Tibial nerve (tissue), 4 donors: ENCODE results near the gene IRF8. TPM values are rescaled to one million over a fixed set of nuclear protein-coding genes. Genes with fewer than 3 reads are reported as not detected.

Experiments used
- DNase-seq, 2 donors: peaks; one replicate each; pipeline ENCODE4 v3.0.0-alpha.2; 2019; ENCODE audit warnings: low spot score in 2 of 2
- H3K27ac ChIP-seq, 4 donors: fragments of 200-600 bp; sonication (generic) in 3 of 4; one replicate each; pipeline ENCODE4 v1.5.1; 2017 to 2019; ENCODE audit warnings: mild to moderate bottlenecking in 1 of 4
- H3K27me3 ChIP-seq, 2 donors: fragments of 200-600 bp; sonication (generic) in 1 of 2; one replicate each; pipeline versions ENCODE4 v1.5.1 to v1.6.0; 2017 to 2019
- H3K36me3 ChIP-seq, 3 donors: fragments of 200-600 bp; sonication (generic); one replicate each; pipeline ENCODE4 v1.5.1; 2018 to 2019
- H3K4me1 ChIP-seq, 4 donors: fragments of 200-600 bp; sonication (generic) in 3 of 4; one replicate each; pipeline ENCODE4 v1.5.1; 2017 to 2019
- H3K4me3 ChIP-seq, 4 donors: fragments of 200-600 bp; sonication (generic) in 3 of 4; one replicate each; pipeline ENCODE4 v1.5.1; 2017 to 2019; ENCODE audit warnings: mild to moderate bottlenecking in 1 of 4, moderate library complexity in 1 of 4
- H3K9me3 ChIP-seq, 4 donors: fragments of 200-600 bp; sonication (generic) in 3 of 4; one replicate each; pipeline ENCODE4 v1.5.1; 2017 to 2019
- EP300 ChIP-seq, 2 donors: sonication (generic); formaldehyde crosslinking; IDR thresholded peaks; one replicate each; pipeline ENCODE4 v1.6.1; 2017; ENCODE audit warnings: antibody characterized with exemption in 2 of 2, mild to moderate bottlenecking in 1 of 2
- POLR2A ChIP-seq, 2 donors: fragments of 450-650 bp; IDR thresholded peaks; one replicate each; pipeline ENCODE4 v1.6.1; 2017; ENCODE audit warnings: antibody characterized with exemption in 2 of 2, mild to moderate bottlenecking in 2 of 2, moderate library complexity in 2 of 2
- WGBS, 2 donors: methylation state at CpG; one replicate each; pipeline ENCODE4 v1.1.5; 2018; 5-methylcytosine and 5-hydroxymethylcytosine counted together
- total RNA-seq, 4 donors: library from RNA; depleted of rRNA; stranded (reverse); fragments of >200 nt; gene quantifications; one replicate each; pipeline ENCODE4 v1.1.0, GENCODE V29; 2016
- TF ChIP-seq, protein P1 (sequence below), 5 experiments: fragments of 200-600 bp in 3 of 5; fragments of 450-650 bp in 2 of 5; sonication (generic) in 3 of 5; IDR thresholded peaks; one replicate each; pipeline ENCODE4 v1.5.1; 2016 to 2019; ENCODE audit warnings: antibody characterized with exemption in 5 of 5, mild to moderate bottlenecking in 3 of 5, moderate library complexity in 2 of 5

Gene IRF8
- total RNA-seq, 4 donors from 2014 or later = 20.5 to 30.3 (median 22.7) TPM

- DNase-seq = no peak
- no peak overlapping the region for H3K4me3 ChIP-seq
- 34 to 39% methylated on average over 2 of the region's 2 CpGs for WGBS, 2 donors
- TF ChIP-seq EP300 (IDR thresholded peaks at IDR 0.05) (no peak), POLR2A (IDR thresholded peaks at IDR 0.05) (no peak)
- TF ChIP-seq, protein P1, sequence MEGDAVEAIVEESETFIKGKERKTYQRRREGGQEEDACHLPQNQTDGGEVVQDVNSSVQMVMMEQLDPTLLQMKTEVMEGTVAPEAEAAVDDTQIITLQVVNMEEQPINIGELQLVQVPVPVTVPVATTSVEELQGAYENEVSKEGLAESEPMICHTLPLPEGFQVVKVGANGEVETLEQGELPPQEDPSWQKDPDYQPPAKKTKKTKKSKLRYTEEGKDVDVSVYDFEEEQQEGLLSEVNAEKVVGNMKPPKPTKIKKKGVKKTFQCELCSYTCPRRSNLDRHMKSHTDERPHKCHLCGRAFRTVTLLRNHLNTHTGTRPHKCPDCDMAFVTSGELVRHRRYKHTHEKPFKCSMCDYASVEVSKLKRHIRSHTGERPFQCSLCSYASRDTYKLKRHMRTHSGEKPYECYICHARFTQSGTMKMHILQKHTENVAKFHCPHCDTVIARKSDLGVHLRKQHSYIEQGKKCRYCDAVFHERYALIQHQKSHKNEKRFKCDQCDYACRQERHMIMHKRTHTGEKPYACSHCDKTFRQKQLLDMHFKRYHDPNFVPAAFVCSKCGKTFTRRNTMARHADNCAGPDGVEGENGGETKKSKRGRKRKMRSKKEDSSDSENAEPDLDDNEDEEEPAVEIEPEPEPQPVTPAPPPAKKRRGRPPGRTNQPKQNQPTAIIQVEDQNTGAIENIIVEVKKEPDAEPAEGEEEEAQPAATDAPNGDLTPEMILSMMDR (IDR thresholded peaks at IDR 0.05) = no peak
- peaks cover 0 to 33% of the 10 kb centered on the region in 2 donors for H3K27me3 ChIP-seq
- no peaks in the 10 kb centered on the region for H3K9me3 ChIP-seq
- no peak overlapping the region for H3K27ac ChIP-seq
- H3K4me1 ChIP-seq = peaks cover 0 to 30% (median 5%) of the 10 kb centered on the region in 4 donors
- H3K36me3 ChIP-seq = no peaks in the 10 kb centered on the region
These were observed 1.6 kb upstream of the IRF8 start for GRCh38 chr16:85897382-85897781.

DNA sequence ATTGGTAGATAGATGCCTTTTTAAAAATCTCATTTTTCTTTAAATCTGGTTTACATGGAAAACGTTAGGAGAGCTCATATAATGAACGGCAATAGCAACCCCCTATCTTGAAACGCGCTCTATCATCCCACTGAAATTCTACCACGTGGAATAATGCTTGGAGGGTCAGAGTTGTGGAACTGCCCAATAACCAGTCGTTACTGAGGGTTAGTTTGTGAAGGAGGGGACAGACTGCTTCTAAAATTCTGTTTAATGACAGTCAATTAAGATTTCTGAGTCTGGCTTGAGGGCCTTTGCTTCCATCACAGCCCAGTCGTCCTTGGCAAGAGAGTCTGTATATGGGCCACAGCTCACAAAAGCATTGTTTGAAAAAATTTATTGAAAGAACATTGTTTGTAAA is 482 bp downstream of the IRF8 start:
- peaks cover 0 to 33% of the 10 kb centered on the region in 2 donors for H3K27me3 ChIP-seq
- peak overlapping the region in 3 of 4 donors; percentile 77 to 83 (median 78) for H3K27ac ChIP-seq
- peak overlapping the region; percentile 38 to 74 (median 55) for H3K4me3 ChIP-seq
- DNase-seq = no peak
- no peaks in the 10 kb centered on the region for H3K9me3 ChIP-seq
- peaks cover 0 to 42% (median 7%) of the 10 kb centered on the region in 4 donors for H3K4me1 ChIP-seq
- WGBS, 2 donors = 14 to 25% methylated on average over 7 of the region's 7 CpGs
- no peaks in the 10 kb centered on the region for H3K36me3 ChIP-seq
- TF ChIP-seq EP300 (IDR thresholded peaks at IDR 0.05) = no peak

GRCh38 chr16:85900027-85900792 is 1.2 kb downstream of the IRF8 start:
- peak overlapping the region in 3 of 4 donors; percentile 77 to 83 (median 78) for H3K27ac ChIP-seq
- H3K36me3 ChIP-seq = peaks cover 0 to 2% (median 0%) of the 10 kb centered on the region in 3 donors
- DNase-seq = no peak
- TF ChIP-seq POLR2A (IDR thresholded peaks at IDR 0.05) (no peak), EP300 (IDR thresholded peaks at IDR 0.05) (no peak)
- TF ChIP-seq, protein P1 (IDR thresholded peaks at IDR 0.05) = no peak
- H3K4me3 ChIP-seq = peak overlapping the region in 2 of 4 donors; percentile 61 to 74
- peaks cover 0 to 42% (median 7%) of the 10 kb centered on the region in 4 donors for H3K4me1 ChIP-seq
- H3K9me3 ChIP-seq = no peaks in the 10 kb centered on the region
- WGBS, 2 donors = 71% methylated on average over 17 of the region's 17 CpGs
- H3K27me3 ChIP-seq = peaks cover 0 to 33% of the 10 kb centered on the region in 2 donors

GRCh38 chr16:85901110-85901509 is 2.1 kb downstream of the IRF8 start:
- Histone ChIP-seq H3K27me3 (peaks cover 0 to 33% of the 10 kb centered on the region in 2 donors), H3K27ac (peak overlapping the region in 2 of 4 donors; percentile 2 to 78), H3K36me3 (peaks cover 0 to 5% (median 0%) of the 10 kb centered on the region in 3 donors), H3K4me1 (peaks cover 0 to 42% (median 8%) of the 10 kb centered on the region in 4 donors), H3K4me3 (peak overlapping the region in 2 of 4 donors; percentile 61 to 74), H3K9me3 (no peaks in the 10 kb centered on the region)
- no peak for DNase-seq
- TF ChIP-seq POLR2A (IDR thresholded peaks at IDR 0.05) = no peak
- TF ChIP-seq, protein P1 (IDR thresholded peaks at IDR 0.05) = no peak
- no peak for TF ChIP-seq EP300 (IDR thresholded peaks at IDR 0.05)
- WGBS, 2 donors = 87 to 96% methylated on average over 4 of the region's 4 CpGs

DNA sequence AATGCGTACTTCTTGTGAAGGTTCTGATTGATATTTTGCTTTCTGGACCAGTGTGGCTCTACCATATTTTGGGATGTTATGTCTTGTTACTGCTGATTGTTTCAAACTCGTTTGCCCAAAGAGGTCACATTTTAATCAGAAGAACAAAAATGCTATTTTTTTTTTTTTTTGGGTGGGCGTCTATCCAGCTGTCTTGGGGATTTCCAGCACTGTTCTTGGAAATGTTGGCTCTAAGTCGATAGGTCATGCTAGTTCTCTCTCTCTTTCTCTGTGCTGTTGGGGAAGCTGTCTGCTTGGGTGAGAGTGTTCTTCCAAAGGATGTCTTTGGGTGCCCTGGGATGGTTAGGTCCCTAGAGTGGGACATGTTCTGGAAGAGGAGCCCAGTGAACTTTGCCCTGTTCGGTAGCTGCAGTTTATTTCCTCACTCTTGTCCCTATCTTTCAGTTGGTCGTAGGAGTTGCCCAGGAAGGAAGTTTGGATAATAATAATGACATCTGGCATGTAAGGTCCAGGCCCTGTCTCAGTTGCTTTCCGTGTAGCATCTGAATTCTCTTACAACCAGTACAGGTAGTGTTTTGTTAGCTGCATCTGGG is 2.9 kb downstream of the IRF8 start:
- TF ChIP-seq, protein P1 (IDR thresholded peaks at IDR 0.05) = no peak
- TF ChIP-seq POLR2A (IDR thresholded peaks at IDR 0.05) = no peak
- no peak for TF ChIP-seq EP300 (IDR thresholded peaks at IDR 0.05)
- 25 to 35% methylated on average over 7 of the region's 7 CpGs for WGBS, 2 donors
- H3K4me3 ChIP-seq = peak overlapping the region in 2 of 4 donors; percentile 5 to 31

More for the DNA sequence above, 2.9 kb downstream of the IRF8 start:
- Histone ChIP-seq H3K27me3 (peaks cover 0 to 31% of the 10 kb centered on the region in 2 donors), H3K36me3 (peaks cover 0 to 5% (median 0%) of the 10 kb centered on the region in 3 donors), H3K9me3 (no peaks in the 10 kb centered on the region), H3K4me1 (peaks cover 0 to 42% (median 12%) of the 10 kb centered on the region in 4 donors), H3K27ac (peak overlapping the region in 1 of 4 donors; percentile 78)
- no peak for DNase-seq
